ENCODE data around the gene ALDH18A1.
"Not testable (repeated sequence)": the region's sequence is repeated elsewhere in the genome, so short reads cannot be mapped to it uniquely, and the experiment has no call there.

ALDH18A1 gene

DNA sequence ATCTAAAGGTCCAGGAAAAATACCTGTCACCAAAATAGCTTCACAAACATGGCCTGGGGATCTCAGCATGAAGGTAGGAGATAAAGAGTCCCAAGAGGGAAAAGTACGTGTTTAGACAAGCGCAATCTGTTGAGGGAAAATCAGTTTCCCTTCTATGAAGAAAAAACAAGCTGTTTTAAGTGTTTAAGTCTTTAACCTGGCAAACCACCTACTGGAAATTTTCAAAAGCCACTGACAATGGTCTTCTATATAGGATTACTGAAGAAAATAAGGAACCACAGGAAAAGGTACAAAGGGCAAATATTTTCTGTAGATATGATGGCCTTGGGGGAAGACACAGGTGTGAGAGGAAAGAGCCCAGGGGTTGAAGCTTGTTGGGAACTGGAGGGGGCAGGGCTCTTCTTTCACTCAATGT, 21.2 kb downstream of the ALDH18A1 start:
- no peak for DNase-seq (ENCODE audit: low spot score)
- TF ChIP-seq CTCF (IDR thresholded peaks at IDR 0.05), result no peak
- no peak overlapping the region for H3K27ac ChIP-seq
- H3K4me3 ChIP-seq, result no peak overlapping the region

DNA sequence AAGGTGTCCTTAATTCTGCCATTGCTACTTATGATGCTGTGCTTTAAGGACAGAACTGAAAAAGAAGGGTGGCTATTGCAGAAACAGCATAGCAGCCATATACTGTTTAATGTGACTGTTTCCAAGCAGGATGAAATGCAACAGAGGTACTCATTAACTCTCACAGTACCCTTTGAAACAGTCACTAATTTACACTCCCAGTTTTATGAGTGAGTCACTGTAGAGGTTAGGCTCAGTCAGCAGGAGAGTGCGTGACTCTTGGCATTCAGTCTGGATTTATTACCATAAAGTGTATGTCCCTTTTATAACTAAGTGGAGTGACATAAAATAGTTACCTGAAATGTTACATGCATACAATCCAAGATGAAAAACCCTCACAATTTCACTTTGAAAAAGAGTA, 27.7 kb downstream of the ALDH18A1 start:
- no peak overlapping the region for H3K4me3 ChIP-seq
- no peak for TF ChIP-seq CTCF (IDR thresholded peaks at IDR 0.05)
- no peak overlapping the region for H3K27ac ChIP-seq
- no peak for DNase-seq (ENCODE audit: low spot score)

DNA sequence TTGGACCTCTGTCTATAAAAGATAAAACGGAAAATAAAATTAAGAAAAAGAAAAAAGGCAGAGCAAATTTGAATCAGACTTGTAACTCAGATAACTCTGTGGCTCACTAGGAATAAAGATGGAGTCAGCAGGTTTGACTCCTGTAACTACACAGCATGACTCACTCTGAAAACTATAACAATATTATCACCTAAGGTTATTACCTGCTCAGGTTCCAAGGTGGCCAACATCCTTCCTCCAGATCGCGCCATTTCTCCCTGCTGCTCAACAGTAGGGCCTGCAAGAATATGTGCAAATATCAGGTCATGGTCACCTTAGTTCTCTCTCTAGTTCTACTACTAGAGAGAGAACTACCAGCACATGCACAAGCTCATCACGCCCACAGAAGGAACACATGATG, 30.0 kb downstream of the ALDH18A1 start:
- no peak for TF ChIP-seq CTCF (IDR thresholded peaks at IDR 0.05)
- no peak for DNase-seq (ENCODE audit: low spot score)
- H3K4me3 ChIP-seq, result no peak overlapping the region
- no peak overlapping the region for H3K27ac ChIP-seq

GRCh38 chr10:95620415-95620814, 36.1 kb downstream of the ALDH18A1 start:
- not testable (repeated sequence) for DNase-seq (ENCODE audit: low spot score); H3K4me3 ChIP-seq; H3K27ac ChIP-seq

- no peak for TF ChIP-seq CTCF (IDR thresholded peaks at IDR 0.05)
- H3K4me3 ChIP-seq, result no peak overlapping the region
- DNase-seq (ENCODE audit: low spot score), result no peak
- H3K27ac ChIP-seq, result no peak overlapping the region
Observed at GRCh38 chr10:95618101-95618500, 38.4 kb downstream of the ALDH18A1 start.

DNA sequence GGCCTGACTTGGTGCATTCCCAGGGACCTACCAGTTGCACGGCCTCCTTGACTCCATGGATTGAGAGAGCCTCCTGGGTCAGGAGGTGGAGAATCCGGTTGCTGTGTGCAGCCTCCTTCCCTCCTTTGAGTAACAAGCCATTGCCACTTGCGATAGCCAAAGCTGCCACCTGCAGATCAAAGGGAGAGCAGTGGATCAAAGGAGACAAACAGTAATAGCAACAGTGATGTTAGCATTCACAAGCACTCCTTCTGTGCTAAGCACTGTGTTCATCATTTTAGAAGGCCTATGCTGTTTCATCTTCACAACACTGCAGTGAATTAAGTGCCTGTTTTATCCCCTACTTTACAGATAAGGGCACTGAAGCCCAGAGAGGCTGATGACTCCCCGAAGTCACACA, 40.1 kb downstream of the ALDH18A1 start:
- H3K27ac ChIP-seq, result no peak overlapping the region
- no peak for DNase-seq (ENCODE audit: low spot score)
- H3K4me3 ChIP-seq, result no peak overlapping the region
- no peak for TF ChIP-seq CTCF (IDR thresholded peaks at IDR 0.05)

GRCh38 chr10:95613330-95613729, 43.2 kb downstream of the ALDH18A1 start:
- no peak overlapping the region for H3K4me3 ChIP-seq
- no peak overlapping the region for H3K27ac ChIP-seq
- DNase-seq (ENCODE audit: low spot score), result no peak
- no peak for TF ChIP-seq CTCF (IDR thresholded peaks at IDR 0.05)

DNA sequence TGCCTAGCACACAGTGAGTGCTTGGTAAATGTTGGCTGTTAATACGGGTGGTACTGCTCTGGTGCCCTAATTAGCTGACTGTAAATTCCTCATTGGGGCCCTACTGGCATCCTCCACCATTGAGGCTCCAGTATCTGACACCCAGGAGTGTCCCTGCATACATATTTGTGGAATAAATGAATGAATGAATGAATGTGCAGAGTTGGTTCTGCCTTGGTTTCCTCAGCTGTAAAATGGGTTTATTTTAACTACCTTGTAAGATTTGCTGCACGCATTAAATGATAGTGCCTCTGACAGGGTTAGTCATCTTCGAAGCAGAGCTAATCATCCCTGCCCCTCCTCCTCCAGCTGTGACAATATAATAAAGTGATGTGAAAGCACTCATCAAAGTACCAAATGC, 45.8 kb downstream of the ALDH18A1 start:
- no peak for DNase-seq (ENCODE audit: low spot score)
- TF ChIP-seq CTCF (IDR thresholded peaks at IDR 0.05), result no peak
- no peak overlapping the region for H3K27ac ChIP-seq

More for the DNA sequence above, 45.8 kb downstream of the ALDH18A1 start:
- no peak overlapping the region for H3K4me3 ChIP-seq

All from coronary artery (tissue), 2 donors.